Activated T-cell treated with anti-CD3 and anti-CD28 coated beads for 4 hours (primary cell): ENCODE results near the gene VEGFC.

Experiments used
- DNase-seq: peaks from one replicate; pipeline ENCODE4 v3.0.0-alpha.2; 2020

Gene VEGFC

GRCh38 chr4:176760471-176760870, 32.3 kb downstream of the VEGFC start:
- no peak for DNase-seq

- DNase-seq = no peak
Measured at GRCh38 chr4:176758731-176759130, 34.0 kb downstream of the VEGFC start.

- DNase-seq = no peak
Measured at GRCh38 chr4:176758323-176758722, 34.4 kb downstream of the VEGFC start.

GRCh38 chr4:176755613-176756012, 37.1 kb downstream of the VEGFC start:
- no peak for DNase-seq

- DNase-seq = no peak
Measured at GRCh38 chr4:176755001-176755400, 37.7 kb downstream of the VEGFC start.

GRCh38 chr4:176753049-176753448, 39.7 kb downstream of the VEGFC start:
- no peak for DNase-seq

- DNase-seq = no peak
Measured at GRCh38 chr4:176752191-176752749, 40.5 kb downstream of the VEGFC start.

GRCh38 chr4:176751061-176751460, 41.7 kb downstream of the VEGFC start:
- no peak for DNase-seq

GRCh38 chr4:176746846-176747245, 45.9 kb downstream of the VEGFC start:
- DNase-seq = no peak

- no peak for DNase-seq
Measured at GRCh38 chr4:176745902-176746301, 46.8 kb downstream of the VEGFC start.

GRCh38 chr4:176744091-176744490, 48.6 kb downstream of the VEGFC start:
- no peak for DNase-seq

- no peak for DNase-seq
Measured at GRCh38 chr4:176742211-176742610, 50.5 kb downstream of the VEGFC start.

- no peak for DNase-seq
Measured at GRCh38 chr4:176741253-176741652, 51.5 kb downstream of the VEGFC start.

- no peak for DNase-seq
Measured at GRCh38 chr4:176735300-176735699, 57.4 kb downstream of the VEGFC start.

- no peak for DNase-seq
Measured at GRCh38 chr4:176734461-176734860, 58.3 kb downstream of the VEGFC start.

GRCh38 chr4:176729489-176729888, 63.2 kb downstream of the VEGFC start:
- DNase-seq = no peak

- DNase-seq = no peak
Measured at GRCh38 chr4:176726803-176727202, 65.9 kb downstream of the VEGFC start.

GRCh38 chr4:176721459-176721858, 71.3 kb downstream of the VEGFC start:
- DNase-seq = no peak

- no peak for DNase-seq
Measured at GRCh38 chr4:176718881-176719280, 73.8 kb downstream of the VEGFC start.

- no peak for DNase-seq
Measured at GRCh38 chr4:176717237-176717636, 75.5 kb downstream of the VEGFC start.

- DNase-seq = no peak
Measured at GRCh38 chr4:176709417-176709816, 83.3 kb downstream of the VEGFC start.

- DNase-seq = no peak
Measured at GRCh38 chr4:176708771-176709311, 83.9 kb downstream of the VEGFC start.

- DNase-seq = no peak
Measured at GRCh38 chr4:176690716-176691115, 102.0 kb downstream of the VEGFC start.

- no peak for DNase-seq
Measured at GRCh38 chr4:176680668-176681180, 112.0 kb downstream of the VEGFC start.

GRCh38 chr4:176676901-176677300, 115.8 kb downstream of the VEGFC start:
- DNase-seq = no peak
